AG04450 (cell line): Measurements from ENCODE around the gene AP3M1. TPM values are rescaled to one million over a fixed set of nuclear protein-coding genes. Genes with fewer than 3 reads are reported as not detected.
"Not testable (repeated sequence)": the region's sequence is repeated elsewhere in the genome, so short reads cannot be mapped to it uniquely, and the experiment has no call there.

Source experiments
- CTCF ChIA-PET: fragments of 300-600, 350-600 bp; formaldehyde crosslinking; extraction: SDS; loops from one replicate; lab custom pipeline; 2022; ENCODE audit warnings: antibody characterized with exemption, inconsistent platforms; lab: Charles Lee
- POLR2A ChIA-PET: fragments of 350-600 bp; formaldehyde crosslinking; extraction: SDS; loops from one replicate; lab custom pipeline; 2021; ENCODE audit warnings: antibody characterized with exemption, inconsistent platforms; lab: Yijun Ruan, JAX
- DNase-seq: peaks from one replicate; pipeline ENCODE4 v3.0.0-alpha.2; 2011; ENCODE audit warnings: low read depth, low spot score
- H3K27ac ChIP-seq: one replicate; pipeline ENCODE4 v1.5.1; 2012; ENCODE audit warnings: low read depth, low read length, control low read depth
- H3K27me3 ChIP-seq: one replicate; pipeline ENCODE4 v1.6.0; 2012; ENCODE audit warnings: low read length; ENCODE audit not compliant: control insufficient read depth, insufficient read depth
- H3K4me3 ChIP-seq: 2 replicates; pipeline ENCODE4 v1.5.1; 2011; ENCODE audit warnings: mild to moderate bottlenecking, low read depth, low read length, control low read depth
- H3K9me3 ChIP-seq: 2 replicates; pipeline ENCODE4 v1.5.1; 2012; ENCODE audit warnings: low read length; ENCODE audit not compliant: control insufficient read depth, insufficient read depth
- CTCF ChIP-seq: IDR thresholded peaks from 2 replicates; pipeline ENCODE4 v1.5.1; 2011; ENCODE audit warnings: low read depth, low read length, control low read depth, inconsistent platforms
- polyA plus RNA-seq: library from polyadenylated mRNA; depleted of rRNA; stranded (reverse); fragments of >200 nt; gene quantifications from 2 replicates; pipeline ENCODE4 v1.2.3, GENCODE V29; 2011

AP3M1 gene
- polyA plus RNA-seq, 1 experiment: 70.7 TPM

GRCh38 chr10:74190494-74190893 is 39.9 kb upstream of the AP3M1 start:
- peak overlapping the region; percentile 20 for H3K4me3 ChIP-seq
- ChIA-PET POLR2A (interaction anchor here (1.0 to 1.7 kb wide), 2 partner anchors 15 to 39 kb away, joined by 3 to 6 read pairs; partner anchors contain the start of genes ADK and AP3M1), CTCF (interaction anchor here (0.7 to 1.3 kb wide), 3 partner anchors 16 to 37 kb away, joined by 3 to 9 read pairs (median 7); no protein-coding TSS in a partner anchor)
- no peak for DNase-seq
- no peaks in the 10 kb centered on the region for H3K27me3 ChIP-seq
- no peaks in the 10 kb centered on the region for H3K9me3 ChIP-seq
- peak overlapping the region; percentile 88 for H3K27ac ChIP-seq
- TF ChIP-seq CTCF: no peak

- ChIA-PET POLR2A (interaction anchor here (1.0 to 1.7 kb wide), 2 partner anchors 14 to 39 kb away, joined by 3 to 6 read pairs; partner anchors contain the start of genes ADK and AP3M1), CTCF (interaction anchor here (0.7 to 1.3 kb wide), 4 partner anchors 16 to 54 kb away, joined by 3 to 9 read pairs (median 6); no protein-coding TSS in a partner anchor)
Observed at GRCh38 chr10:74189999-74190421, 39.4 kb upstream of the AP3M1 start.

GRCh38 chr10:74188617-74189016 is 38.0 kb upstream of the AP3M1 start:
- DNase-seq, H3K27me3 ChIP-seq, H3K9me3 ChIP-seq, H3K27ac ChIP-seq, H3K4me3 ChIP-seq, POLR2A ChIA-PET: not testable (repeated sequence)
- CTCF ChIA-PET: interaction anchor here (1.1 kb wide), 1 partner anchor 25 kb away, joined by 5 read pairs; no protein-coding TSS in a partner anchor

More at GRCh38 chr10:74189999-74190421, 39.4 kb upstream of the AP3M1 start:
- H3K4me3 ChIP-seq: peak overlapping the region; percentile 20
- peak overlapping the region; percentile 88 for H3K27ac ChIP-seq
- no peak for TF ChIP-seq CTCF
- no peaks in the 10 kb centered on the region for H3K27me3 ChIP-seq
- DNase-seq: peak; percentile 72
- H3K9me3 ChIP-seq: no peaks in the 10 kb centered on the region

- Histone ChIP-seq H3K27me3 (no peaks in the 10 kb centered on the region), H3K27ac (no peak overlapping the region), H3K4me3 (no peak overlapping the region), H3K9me3 (no peaks in the 10 kb centered on the region)
- no peak for TF ChIP-seq CTCF
- ChIA-PET POLR2A (no interaction called here), CTCF (interaction anchor here (0.6 to 0.8 kb wide), 2 partner anchors 26 to 639 kb away, joined by 3 to 7 read pairs; no protein-coding TSS in a partner anchor)
- DNase-seq: no peak
Observed at GRCh38 chr10:74187237-74187636, 36.6 kb upstream of the AP3M1 start.

GRCh38 chr10:74186678-74187077 is 36.0 kb upstream of the AP3M1 start:
- Histone ChIP-seq H3K9me3 (no peaks in the 10 kb centered on the region), H3K4me3 (no peak overlapping the region), H3K27me3 (no peaks in the 10 kb centered on the region), H3K27ac (no peak overlapping the region)
- no peak for TF ChIP-seq CTCF
- CTCF ChIA-PET: interaction anchor here (0.6 kb wide), 1 partner anchor 639 kb away, joined by 7 read pairs; no protein-coding TSS in a partner anchor
- POLR2A ChIA-PET: no interaction called here
- DNase-seq: no peak
